HG02885 (cell line): ENCODE measurements around the gene SATB1.
"Not testable (repeated sequence)": the region's sequence is repeated elsewhere in the genome, so short reads cannot be mapped to it uniquely, and the experiment has no call there.

Experiments
- ATAC-seq: cut with Tn5 transposase; IDR thresholded peaks from one replicate; pipeline ENCODE4 v1.9.1; 2021; ENCODE audit warnings: mild to moderate bottlenecking; ENCODE audit not compliant: unreplicated experiment, poor library complexity

The SATB1 gene

DNA sequence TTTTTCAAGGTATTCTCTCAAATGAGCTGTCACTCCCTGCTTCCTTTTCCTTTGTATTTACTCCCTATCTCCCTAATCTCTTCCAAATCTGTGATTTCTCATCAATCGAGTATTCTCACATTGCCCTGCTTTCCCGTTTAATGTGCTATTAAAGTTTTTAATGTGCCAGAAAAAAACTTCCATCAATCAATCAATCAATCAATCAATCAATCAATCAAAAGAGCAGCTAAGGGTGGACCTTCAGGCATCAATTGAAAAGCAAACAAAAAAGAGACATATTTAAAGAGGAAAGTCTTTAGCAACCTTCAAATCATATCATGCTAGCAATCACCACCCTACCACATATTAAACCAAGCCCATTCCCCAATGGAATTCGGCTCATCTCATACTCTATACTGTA lies 58.9 kb downstream of the SATB1 start:
- ATAC-seq, result no peak

DNA sequence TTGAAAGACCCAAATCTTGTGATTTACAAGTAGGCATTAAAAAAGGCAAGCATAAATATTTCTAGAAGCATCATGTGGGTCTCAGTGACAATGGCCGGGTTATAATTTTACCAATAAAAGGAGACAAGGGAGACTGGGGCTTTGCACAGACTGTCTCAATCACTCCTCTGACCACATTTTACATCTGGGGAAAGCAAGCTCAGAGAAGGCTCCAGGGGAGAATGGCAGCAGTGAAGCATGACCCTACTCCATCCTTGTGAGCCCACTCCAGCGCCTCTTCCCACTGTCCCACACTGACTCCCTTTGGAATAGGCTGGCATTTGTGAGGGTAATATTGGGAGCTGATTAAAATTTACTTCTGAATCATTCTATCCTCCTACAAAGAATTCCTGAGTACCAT lies 61.8 kb downstream of the SATB1 start:
- no peak for ATAC-seq

DNA sequence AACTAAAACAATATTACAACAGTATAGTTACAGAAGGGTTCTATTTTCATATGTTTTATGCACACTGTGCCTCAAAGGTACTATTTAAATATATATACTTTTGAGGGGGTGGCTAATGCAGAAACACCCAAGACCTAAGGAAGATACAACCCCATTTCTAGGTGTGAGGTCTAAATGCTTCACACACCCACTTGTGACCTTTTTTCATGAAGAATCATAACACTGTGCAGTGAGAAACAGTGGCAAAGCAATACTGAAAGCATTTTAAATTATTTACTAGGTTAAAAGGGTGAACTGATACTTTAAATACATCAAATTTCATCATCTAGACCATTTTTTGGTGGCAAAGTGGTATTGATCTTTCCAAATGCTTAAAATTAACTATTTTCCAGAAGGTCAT lies 67.4 kb downstream of the SATB1 start:
- no peak for ATAC-seq

DNA sequence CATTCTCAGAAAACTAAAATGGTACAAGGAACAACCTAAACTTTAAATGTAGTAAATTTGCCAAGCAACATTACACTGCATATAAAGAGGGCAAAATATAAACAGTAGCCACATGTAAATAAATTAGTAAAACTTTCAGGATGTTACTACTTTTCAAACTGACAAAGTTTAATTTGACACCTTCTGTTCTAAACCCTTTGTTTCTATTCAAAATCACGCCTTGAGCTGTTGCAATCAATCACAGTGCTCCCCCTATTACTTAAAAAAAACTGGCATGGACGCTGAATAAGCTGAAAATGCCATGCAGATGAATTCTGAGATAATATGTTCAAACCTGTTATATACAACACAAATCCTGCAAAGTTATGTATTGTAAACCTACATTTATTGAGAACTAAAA lies 69.3 kb downstream of the SATB1 start:
- no peak for ATAC-seq

DNA sequence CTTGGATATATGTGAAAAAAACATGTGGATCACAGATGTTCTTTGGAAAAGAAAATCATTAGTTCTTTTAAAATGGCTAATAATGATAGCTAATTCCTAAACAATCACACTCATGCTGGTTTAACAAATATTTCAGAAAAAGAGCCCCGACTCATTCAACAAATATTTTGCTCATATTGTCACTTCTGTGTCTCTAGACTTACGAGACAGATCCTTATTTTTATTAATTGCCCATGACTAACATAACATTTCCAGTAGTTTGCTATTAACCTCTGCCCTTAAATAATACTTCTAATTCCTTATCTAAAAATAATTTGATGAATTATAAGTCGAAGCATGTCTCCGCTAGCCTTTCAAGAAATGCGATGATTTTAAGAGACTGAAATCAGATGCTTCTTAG lies 70.4 kb downstream of the SATB1 start:
- no peak for ATAC-seq

DNA sequence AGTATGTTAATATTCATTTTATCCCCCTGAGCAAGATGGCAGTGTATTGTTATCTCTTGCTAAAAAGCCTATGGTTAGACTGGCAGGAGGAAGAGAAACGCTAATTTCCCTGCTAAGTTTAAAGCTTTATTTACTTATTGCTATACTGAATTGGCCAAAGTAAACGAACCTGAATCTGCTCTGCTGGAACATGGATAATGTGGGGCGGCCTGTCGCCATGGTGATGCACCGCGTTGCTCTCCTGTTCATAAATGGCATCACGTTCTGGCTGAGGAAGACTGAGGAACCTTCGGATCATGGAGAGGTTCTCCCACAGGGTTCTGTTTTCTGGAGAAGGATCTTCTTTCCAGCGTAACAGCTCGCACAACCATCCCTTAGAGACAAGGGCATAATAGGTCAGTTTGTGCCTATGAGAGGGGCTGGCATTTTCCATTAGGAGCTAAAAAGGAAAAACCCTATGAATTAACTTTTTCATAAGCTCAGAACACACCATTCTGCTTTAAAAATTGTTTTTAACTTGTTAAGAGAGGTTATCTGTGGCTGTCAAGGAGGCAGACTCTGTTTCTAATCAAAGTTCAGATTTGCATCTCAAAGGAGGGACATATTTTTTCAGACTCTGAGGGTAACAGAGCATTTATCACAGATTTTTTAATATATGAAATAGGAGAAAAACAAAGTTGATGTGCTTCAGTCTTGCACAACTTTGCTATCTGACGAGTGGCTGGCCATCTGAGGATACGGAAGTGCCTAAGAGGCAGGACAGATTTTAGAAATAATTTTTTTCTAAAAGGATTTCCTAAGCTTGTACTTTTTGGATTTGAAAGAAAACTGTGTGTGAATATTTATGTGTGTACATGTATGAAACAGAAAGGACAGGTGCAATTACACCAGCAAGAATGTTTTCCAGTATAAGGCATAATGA lies 73.1 kb downstream of the SATB1 start:
- ATAC-seq, result no peak

DNA sequence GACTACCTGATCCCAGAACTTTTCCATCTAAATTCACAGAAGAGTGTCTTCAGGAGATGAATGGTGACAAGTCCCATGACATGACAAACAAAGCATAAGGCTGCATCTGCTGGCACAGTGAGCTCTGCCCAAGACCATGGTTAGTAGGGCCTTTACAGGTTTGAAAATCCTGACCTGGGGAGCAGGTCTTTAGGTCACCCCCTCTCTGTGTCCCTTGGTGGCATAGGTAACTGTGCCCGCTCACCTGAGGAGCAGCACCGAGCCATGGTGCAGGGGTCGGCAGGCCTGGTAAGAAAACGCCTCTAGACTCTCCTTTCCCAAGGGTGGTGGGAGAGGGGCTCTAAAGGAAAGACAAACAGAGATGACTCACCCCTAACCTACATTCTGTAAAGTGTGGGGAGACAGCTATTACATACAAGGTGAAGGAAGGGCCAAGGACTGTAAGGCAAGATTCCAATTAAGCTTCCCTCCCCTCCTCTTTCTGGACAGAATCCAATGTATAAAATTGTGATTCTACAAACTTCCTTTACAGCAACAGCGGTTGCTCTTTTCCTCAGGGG lies 74.0 kb downstream of the SATB1 start:
- ATAC-seq, result no peak

DNA sequence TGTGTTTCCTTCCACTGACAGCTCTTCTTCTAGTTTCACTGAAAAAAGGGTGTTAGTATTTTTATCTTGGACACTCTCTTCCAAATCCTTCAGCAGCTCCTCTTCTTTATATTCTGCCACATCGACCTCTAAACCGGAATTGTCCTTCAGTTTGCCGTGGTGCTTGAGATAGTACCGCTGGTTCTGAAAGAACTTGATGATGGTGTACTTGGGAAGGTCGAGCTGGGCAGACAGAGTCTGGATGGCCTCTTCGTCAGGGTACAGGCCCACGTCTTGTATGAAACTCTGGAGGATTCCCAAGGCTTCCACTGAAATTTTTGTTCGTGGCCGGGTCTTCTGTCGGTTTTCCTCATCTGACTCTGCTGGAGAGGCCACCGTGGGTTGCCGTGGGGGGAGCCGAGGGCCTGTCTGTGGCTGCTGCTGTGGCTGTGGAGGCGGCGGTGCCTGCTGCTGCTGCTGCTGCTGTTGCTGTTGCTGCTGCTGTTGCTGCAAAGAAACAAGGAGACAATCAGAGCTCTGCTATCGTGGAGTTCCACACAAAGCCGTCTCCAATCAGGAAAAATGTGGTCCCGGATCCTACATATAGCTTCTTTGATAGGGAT lies 75.8 kb downstream of the SATB1 start:
- no peak for ATAC-seq

DNA sequence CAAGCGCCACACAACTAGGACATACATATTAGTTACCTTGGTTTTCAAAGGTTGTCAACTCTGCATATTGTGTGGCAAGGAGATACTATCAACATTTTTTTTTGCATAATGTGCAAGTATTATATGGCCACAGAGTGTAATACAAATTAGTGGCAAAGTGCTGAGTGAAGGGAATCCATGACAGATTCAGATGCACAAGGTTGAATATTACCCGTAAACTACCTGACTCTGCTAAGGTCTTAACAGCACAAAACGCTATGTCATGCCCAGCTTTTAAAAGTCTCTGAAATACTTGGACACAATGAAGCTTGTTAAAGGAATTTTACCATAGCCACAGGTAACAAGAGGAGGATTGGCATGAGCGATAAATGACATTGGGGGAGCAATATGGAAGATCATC lies 79.0 kb downstream of the SATB1 start:
- ATAC-seq, result no peak

DNA sequence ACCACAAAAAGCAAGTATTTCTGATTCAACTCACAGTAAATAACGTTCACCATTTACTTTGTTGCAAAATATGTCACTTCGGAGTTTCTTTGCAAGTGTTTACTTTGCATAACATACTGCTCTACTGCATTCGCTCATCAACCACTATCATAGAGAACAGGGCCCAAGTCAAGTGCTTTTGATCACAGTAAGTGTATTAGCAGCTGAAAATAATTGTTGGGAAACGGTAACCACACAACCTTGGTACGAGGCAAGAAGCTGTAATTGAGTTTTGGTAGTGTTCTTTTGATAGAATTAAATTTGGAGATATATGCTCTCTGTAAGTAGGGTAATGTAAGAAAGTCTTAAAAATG lies 80.1 kb downstream of the SATB1 start:
- no peak for ATAC-seq

DNA sequence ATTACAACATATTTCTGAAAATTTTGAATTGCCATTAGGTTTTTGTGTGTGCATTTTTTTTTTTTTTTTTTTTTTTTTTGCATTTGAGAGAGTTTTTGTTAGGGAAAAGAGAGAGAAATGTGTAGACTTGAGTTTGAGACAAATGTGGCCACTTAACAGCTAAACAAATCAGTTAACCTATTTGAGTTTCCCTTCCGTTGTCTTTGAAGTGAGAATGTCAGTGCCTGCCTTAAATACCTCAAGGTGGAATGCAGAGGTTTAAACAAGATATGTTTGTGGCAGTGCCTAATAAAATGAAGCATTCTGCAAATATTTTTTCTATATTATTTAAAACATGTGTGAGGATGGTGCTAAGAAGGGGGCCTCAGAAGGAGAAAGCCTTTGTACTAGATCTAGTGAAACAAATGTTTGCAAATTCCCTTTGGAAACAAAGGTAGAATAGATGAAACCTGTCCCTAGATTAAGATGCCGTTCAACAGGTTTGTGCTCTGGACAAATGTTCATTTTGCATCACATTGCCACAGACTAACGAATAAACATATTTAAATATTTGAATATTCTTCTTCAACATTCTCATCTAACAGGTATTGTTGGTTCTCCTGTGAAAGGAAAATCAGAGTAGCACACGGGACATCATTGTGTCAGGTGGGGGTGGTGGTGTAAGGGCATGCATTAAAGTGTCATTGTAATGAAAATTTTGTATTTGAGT lies 80.7 kb downstream of the SATB1 start:
- ATAC-seq, result no peak

DNA sequence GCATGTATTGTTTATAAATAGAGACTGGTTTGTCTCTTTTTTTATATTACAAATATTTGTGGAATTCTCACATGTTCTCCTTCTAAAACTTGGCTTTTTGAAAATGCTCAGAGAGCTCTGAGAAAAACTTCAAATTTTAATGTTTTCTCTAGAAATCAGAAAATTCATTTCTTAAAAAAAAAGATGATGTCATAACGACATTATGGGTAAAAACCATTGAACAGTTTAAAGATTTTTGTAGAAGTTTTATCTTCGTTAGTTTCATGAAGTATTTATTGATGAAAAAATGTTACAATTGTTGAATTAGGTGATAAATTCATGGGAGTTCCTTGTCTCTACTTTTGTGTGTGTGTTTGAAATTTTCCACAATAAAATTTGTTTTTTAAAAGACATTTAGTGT lies 81.3 kb downstream of the SATB1 start:
- ATAC-seq, result no peak

DNA sequence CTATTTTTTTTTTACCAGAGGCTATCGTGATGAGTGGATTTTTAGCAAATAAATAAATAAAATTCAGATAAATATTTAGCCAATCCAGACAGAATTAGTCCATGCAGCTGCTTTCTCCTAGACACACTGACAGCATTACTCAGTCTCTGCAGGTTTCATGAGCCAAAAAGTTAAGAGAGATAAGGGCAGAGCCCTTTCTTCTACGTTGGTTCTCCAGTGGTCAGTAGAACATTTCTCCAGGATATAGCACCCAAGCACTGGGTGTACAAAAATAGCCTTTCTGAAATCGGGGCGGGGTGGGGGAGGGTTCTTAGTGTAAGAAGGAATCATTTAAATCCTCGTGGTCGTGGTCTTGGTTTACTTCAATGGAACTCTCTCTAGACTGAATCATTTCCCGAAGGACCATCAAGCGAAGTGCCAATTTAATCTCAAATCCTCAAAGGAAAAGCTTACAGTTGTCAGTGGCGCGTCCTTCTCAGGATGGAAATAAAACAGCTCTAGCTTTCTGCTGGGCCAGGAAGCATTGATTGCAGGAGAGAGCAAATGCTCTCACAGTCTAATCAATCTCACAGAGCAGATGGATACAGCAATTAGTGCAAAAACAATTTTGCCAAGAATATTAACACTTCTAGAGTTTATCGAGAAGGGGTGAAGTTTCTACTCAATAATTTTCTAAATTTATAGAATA lies 86.2 kb downstream of the SATB1 start:
- ATAC-seq, result no peak

DNA sequence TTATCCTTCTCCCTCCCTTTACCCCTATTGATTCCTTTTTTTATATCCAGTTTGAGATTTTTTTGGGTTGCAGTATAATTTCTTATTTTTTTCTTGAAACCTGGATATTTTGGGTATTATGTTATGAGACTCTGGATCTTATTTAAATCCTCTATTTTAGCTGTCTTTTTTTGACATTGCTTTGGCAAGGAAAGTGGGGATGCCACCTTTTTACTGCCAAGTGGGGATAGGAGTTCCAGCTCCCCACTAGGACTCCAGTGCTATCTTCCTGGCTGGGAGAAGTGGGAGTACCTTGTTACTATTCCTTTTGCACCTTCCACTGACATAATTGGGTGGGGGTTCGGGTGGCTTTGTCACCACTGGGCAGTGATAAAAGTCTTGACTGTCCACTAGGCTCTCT lies 87.9 kb downstream of the SATB1 start:
- ATAC-seq, result no peak

DNA sequence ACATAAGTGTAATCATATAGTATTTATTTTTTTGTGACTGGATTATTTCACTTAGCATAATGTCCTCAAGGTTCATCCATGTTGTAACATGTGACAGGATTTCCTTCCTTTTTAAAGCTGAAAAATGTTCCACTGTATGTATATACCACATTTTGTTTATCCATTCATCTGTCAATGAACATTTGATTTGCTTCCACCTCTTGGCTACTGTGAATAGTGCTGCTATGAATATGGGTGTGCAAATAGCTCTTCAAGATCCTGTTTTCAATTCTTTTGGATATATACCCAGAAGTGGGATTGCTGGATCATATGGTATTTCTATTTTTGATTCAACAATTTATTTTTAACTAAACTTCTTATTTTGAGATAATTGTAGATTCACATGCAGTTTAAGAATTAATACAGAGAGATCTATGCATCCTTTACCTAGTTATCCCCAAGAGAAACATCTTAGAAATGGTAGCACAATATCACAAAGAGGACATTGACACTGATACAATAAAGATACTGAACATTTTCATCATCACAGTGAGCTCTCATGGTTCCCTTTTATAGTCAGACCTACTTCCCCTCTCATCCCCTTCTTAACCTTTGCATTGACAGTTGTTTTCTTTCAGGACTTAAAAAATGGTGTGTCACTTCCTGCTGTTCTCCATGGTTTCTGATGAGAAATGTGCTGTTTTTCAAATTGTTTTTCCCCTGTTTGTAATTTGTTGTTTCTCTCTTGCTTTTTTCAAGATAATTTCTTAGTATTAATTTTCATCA lies 90.1 kb downstream of the SATB1 start:
- ATAC-seq, result no peak

DNA sequence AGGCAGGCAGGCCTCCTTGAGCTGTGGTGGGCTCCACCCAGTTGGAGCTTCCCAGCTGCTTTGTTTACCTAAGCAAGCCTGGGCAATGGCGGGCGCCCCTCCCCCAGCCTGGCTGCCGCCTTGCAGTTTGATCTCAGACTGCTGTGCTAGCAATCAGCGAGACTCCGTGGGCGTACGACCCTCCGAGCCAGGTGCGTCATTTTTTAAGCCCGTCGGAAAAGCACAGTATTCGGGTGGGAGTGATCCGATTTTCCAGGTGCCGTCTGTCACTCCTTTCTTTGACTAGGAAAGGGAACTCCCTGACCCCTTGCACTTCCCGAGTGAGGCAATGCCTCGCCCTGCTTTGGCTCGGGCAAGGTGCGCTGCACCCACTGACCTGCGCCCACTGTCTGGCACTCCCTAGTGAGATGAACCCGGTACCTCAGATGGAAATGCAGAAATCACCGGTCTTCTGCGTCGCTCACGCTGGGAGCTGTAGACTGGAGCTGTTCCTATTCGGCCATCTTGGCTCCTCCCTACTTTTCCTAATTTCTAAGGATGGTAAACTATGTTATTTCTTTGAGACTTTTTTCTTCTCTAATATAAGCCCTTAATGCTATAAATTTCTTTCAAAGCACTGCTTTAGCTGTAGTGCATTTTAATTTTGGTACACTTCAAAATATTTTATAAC lies 94.2 kb downstream of the SATB1 start:
- ATAC-seq, result not testable (repeated sequence)

DNA sequence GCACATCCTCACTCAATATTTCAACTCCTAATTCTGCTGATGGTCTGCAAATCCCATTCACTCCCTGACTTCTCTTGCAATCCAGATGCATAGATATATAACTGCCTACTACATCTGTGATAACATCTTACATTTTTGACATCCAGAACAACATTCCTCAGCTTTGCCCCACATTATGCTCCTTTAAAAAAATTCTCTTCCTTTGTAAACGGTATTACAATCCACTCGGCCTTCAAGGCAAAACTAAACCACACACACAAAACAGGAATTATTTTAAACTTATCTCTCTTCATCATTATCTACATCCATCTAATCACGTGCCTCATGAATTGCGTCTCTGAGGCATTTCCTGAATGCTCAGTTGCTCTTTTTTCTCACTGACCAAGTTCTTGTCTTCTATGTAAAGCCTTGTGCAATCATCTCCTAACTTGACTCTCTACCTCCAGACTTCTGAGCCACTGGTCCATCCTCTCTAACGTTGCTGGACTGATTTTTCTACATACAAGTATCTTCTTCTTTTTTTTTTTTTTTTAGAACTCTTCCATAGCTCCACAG lies 117.0 kb downstream of the SATB1 start:
- ATAC-seq, result no peak

DNA sequence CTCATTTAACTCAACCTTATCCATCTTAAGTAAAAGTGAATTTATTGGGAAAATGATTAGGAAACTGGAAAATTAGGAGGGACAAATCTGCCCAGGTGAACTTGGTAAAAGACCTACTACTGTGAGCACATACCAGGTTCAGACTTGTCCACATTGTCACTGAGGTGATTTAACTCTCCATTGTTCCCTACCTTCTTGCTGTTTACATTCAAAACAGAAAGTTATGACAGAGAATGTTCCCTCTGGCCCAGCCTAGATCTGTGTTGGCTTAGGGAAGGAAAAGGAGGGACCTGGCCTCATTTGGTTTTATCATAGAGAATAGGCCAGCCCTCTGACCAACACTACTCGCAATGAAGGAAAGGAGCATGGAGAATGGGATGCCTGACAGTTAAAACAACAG lies 117.6 kb downstream of the SATB1 start:
- ATAC-seq, result no peak

DNA sequence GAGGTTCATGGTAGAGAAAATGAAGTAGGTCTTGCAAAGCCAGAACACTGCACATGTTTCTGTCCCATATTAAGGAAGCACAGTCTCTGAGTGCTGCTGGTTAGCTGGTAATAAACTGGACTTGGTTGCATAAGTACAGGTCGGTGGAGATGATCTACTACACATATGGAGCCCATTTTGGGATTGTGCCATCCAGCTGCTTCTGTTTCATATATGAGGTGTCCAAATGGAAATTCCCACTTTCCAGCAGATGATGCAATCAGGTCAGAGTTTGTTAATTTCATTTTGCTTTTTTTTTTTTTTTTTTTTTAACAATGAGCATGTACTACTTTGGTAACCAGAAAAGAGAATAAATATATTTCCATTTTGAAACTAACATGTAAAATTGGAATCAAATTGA lies 122.6 kb downstream of the SATB1 start:
- ATAC-seq, result no peak
